Forelimb muscle (tissue), 1 donor: ENCODE results near the gene SPATA33. TPM values are rescaled to one million over a fixed set of nuclear protein-coding genes. Genes with fewer than 3 reads are reported as not detected.
"Not testable (repeated sequence)": the region's sequence is repeated elsewhere in the genome, so short reads cannot be mapped to it uniquely, and the experiment has no call there.

ENCODE experiments used
- DNase-seq: peaks from one replicate; pipeline ENCODE4 v3.0.0-alpha.2; 2013; ENCODE audit warnings: low read depth
- polyA plus RNA-seq: library from polyadenylated mRNA; unstranded; fragments of 120-200 nt; gene quantifications from one replicate; pipeline ENCODE4 v1.2.1, GENCODE V29; 2013; ENCODE audit not compliant: insufficient read length

Gene SPATA33
- polyA plus RNA-seq, 1 donor, result 4.3 TPM

GRCh38 chr16:89664238-89664637 lies 6.6 kb downstream of the SPATA33 start:
- not testable (repeated sequence) for DNase-seq

GRCh38 chr16:89667000-89667399 lies 9.4 kb downstream of the SPATA33 start:
- not testable (repeated sequence) for DNase-seq

GRCh38 chr16:89667633-89668032 lies 10.0 kb downstream of the SPATA33 start:
- no peak for DNase-seq

GRCh38 chr16:89668790-89669158 lies 11.1 kb downstream of the SPATA33 start:
- no peak for DNase-seq

- DNase-seq, result no peak
Observed at GRCh38 chr16:89669755-89670154, 12.1 kb downstream of the SPATA33 start.

GRCh38 chr16:89670496-89671431 lies 13.1 kb downstream of the SPATA33 start:
- DNase-seq, result no peak

GRCh38 chr16:89671565-89671964 lies 13.9 kb downstream of the SPATA33 start:
- DNase-seq, result not testable (repeated sequence)

GRCh38 chr16:89672177-89672941 lies 14.7 kb downstream of the SPATA33 start:
- no peak for DNase-seq

- no peak for DNase-seq
Observed at GRCh38 chr16:89678258-89678657, 20.6 kb downstream of the SPATA33 start.

GRCh38 chr16:89685916-89686315 lies 28.3 kb downstream of the SPATA33 start:
- DNase-seq, result no peak

- no peak for DNase-seq
Observed at GRCh38 chr16:89686520-89687091, 29.0 kb downstream of the SPATA33 start, which contains the start of gene CDK10. CDK10 (plus strand) TSS chr16:89686689; CDS start chr16:89686711, 22 bp downstream.

- no peak for DNase-seq
Observed at GRCh38 chr16:89687092-89687940, 29.7 kb downstream of the SPATA33 start.

- DNase-seq, result no peak
Observed at GRCh38 chr16:89688395-89688794, 30.8 kb downstream of the SPATA33 start.

GRCh38 chr16:89689142-89689541 lies 31.5 kb downstream of the SPATA33 start:
- DNase-seq, result no peak

- DNase-seq, result not testable (repeated sequence)
Observed at GRCh38 chr16:89689621-89690020, 32.0 kb downstream of the SPATA33 start.

- DNase-seq, result no peak
Observed at GRCh38 chr16:89690392-89690901, 32.8 kb downstream of the SPATA33 start.

- DNase-seq, result no peak
Observed at GRCh38 chr16:89691231-89691985, 33.8 kb downstream of the SPATA33 start.

GRCh38 chr16:89691986-89692569 lies 34.4 kb downstream of the SPATA33 start:
- DNase-seq, result no peak

- no peak for DNase-seq
Observed at GRCh38 chr16:89693289-89693731, 35.7 kb downstream of the SPATA33 start.
